ENCODE data around the gene RRM2. TPM values are rescaled to one million over a fixed set of nuclear protein-coding genes. Genes with fewer than 3 reads are reported as not detected.

The RRM2 gene
- polyA plus RNA-seq, 3 donors: 1.5 TPM; not detected in 2

GRCh38 chr2:10150436-10150835 is 27.9 kb downstream of the RRM2 start:
- Histone ChIP-seq H3K9me3 (replicated peaks in 1 of 2; ENCODE audit: control insufficient read depth in 1 of 2, insufficient read depth in 1 of 2, low read length in 2 of 2) (no peaks in the 10 kb centered on the region), H3K27me3 (ENCODE audit: control insufficient read depth in 2 of 2, insufficient read depth in 2 of 2, low read length in 2 of 2) (no peaks in the 10 kb centered on the region), H3K4me3 (replicated peaks in 1 of 3; ENCODE audit: low read depth in 2 of 3, low read length in 3 of 3) (no peak overlapping the region), H3K27ac (ENCODE audit: low read depth in 1 of 2, low read length in 2 of 2) (no peak overlapping the region), H4K20me1 (ENCODE audit: insufficient read depth, low read length) (no peaks in the 10 kb centered on the region), H3K36me3 (replicated peaks in 1 of 2; ENCODE audit: control insufficient read depth in 1 of 2, insufficient read depth in 2 of 2, low read length in 2 of 2) (peaks cover 12 to 67% of the 10 kb centered on the region in 2 donors), H3K4me2 (replicated peaks; ENCODE audit: extremely low read depth, low read length, poor library complexity, severe bottlenecking) (no peak overlapping the region), H3K9ac (ENCODE audit: insufficient read depth, low read length, poor library complexity, severe bottlenecking) (no peak overlapping the region), H3K79me2 (ENCODE audit: insufficient read depth, low read length) (peaks cover 3% of the 10 kb centered on the region), H2AFZ (ENCODE audit: insufficient read depth, low read depth, low read length, poor library complexity, severe bottlenecking) (no peak overlapping the region), H3K4me1 (ENCODE audit: control insufficient read depth in 1 of 2, insufficient read depth in 2 of 2, low read length in 2 of 2) (no peaks in the 10 kb centered on the region)
- Mint-ChIP-seq H3K4me1 (no peaks in the 10 kb centered on the region), H3K27ac (no peak overlapping the region), H3K36me3 (peaks cover 42 to 71% of the 10 kb centered on the region in 2 donors), H3K27me3 (ENCODE audit: low read depth in 3 of 3) (no peaks in the 10 kb centered on the region), H3K9me3 (peaks cover 0 to 2% (median 0%) of the 10 kb centered on the region in 7 donors), H3K4me3 (no peak overlapping the region)
- TF ChIP-seq CTCF (IDR thresholded peaks at IDR 0.05): no peak
- no CpG with 5 or more reads among the region's 5 CpGs for WGBS (ENCODE audit: insufficient coverage)
- DNase-seq: no peak
- intact Hi-C loops (cut with micrococcal nuclease): no loop called here

- Mint-ChIP-seq H3K36me3 (peaks cover 37 to 72% of the 10 kb centered on the region in 2 donors), H3K4me3 (no peak overlapping the region)
- 100% methylated on average over 2 of the region's 5 CpGs for WGBS (ENCODE audit: insufficient coverage)
These were observed 28.9 kb downstream of the RRM2 start for GRCh38 chr2:10151462-10151861.

More at GRCh38 chr2:10151462-10151861, 28.9 kb downstream of the RRM2 start:
- intact Hi-C loops (cut with micrococcal nuclease): no loop called here
- no peaks in the 10 kb centered on the region for H3K9me3 ChIP-seq (replicated peaks in 1 of 2; ENCODE audit: control insufficient read depth in 1 of 2, insufficient read depth in 1 of 2, low read length in 2 of 2)
- no peaks in the 10 kb centered on the region for H3K4me1 ChIP-seq (ENCODE audit: control insufficient read depth in 1 of 2, insufficient read depth in 2 of 2, low read length in 2 of 2)
- H2AFZ ChIP-seq (ENCODE audit: insufficient read depth, low read depth, low read length, poor library complexity, severe bottlenecking): no peak overlapping the region
- no peak for TF ChIP-seq CTCF (IDR thresholded peaks at IDR 0.05)
- peaks cover 0 to 2% (median 0%) of the 10 kb centered on the region in 7 donors for H3K9me3 Mint-ChIP-seq
- no peak overlapping the region for H3K27ac ChIP-seq (ENCODE audit: low read depth in 1 of 2, low read length in 2 of 2)
- H3K4me1 Mint-ChIP-seq: no peaks in the 10 kb centered on the region
- H3K4me2 ChIP-seq (replicated peaks; ENCODE audit: extremely low read depth, low read length, poor library complexity, severe bottlenecking): no peak overlapping the region
- H3K9ac ChIP-seq (ENCODE audit: insufficient read depth, low read length, poor library complexity, severe bottlenecking): no peak overlapping the region
- no peaks in the 10 kb centered on the region for H3K27me3 Mint-ChIP-seq (ENCODE audit: low read depth in 3 of 3)
- no peak for DNase-seq
- no peaks in the 10 kb centered on the region for H4K20me1 ChIP-seq (ENCODE audit: insufficient read depth, low read length)
- H3K36me3 ChIP-seq (replicated peaks in 1 of 2; ENCODE audit: control insufficient read depth in 1 of 2, insufficient read depth in 2 of 2, low read length in 2 of 2): peaks cover 13 to 67% of the 10 kb centered on the region in 2 donors
- no peak overlapping the region for H3K4me3 ChIP-seq (replicated peaks in 1 of 3; ENCODE audit: low read depth in 2 of 3, low read length in 3 of 3)
- peak overlapping the region in 2 of 7 donors; percentile 18 to 66 for H3K27ac Mint-ChIP-seq
- H3K27me3 ChIP-seq (ENCODE audit: control insufficient read depth in 2 of 2, insufficient read depth in 2 of 2, low read length in 2 of 2): no peaks in the 10 kb centered on the region
- H3K79me2 ChIP-seq (ENCODE audit: insufficient read depth, low read length): no peaks in the 10 kb centered on the region
